Suprapubic skin (tissue), 4 donors: ENCODE data around the gene SPOCK1.

Experiments
- CTCF ChIP-seq, 2 donors: fragments of 200-600 bp in 1 of 2; fragments of 450-650 bp in 1 of 2; sonication (generic) in 1 of 2; IDR thresholded peaks; one replicate each; pipeline ENCODE4 v1.5.1; 2016 to 2019; ENCODE audit warnings: antibody characterized with exemption in 2 of 2, mild to moderate bottlenecking in 1 of 2, moderate library complexity in 1 of 2
- EP300 ChIP-seq: sonication (generic); formaldehyde crosslinking; IDR thresholded peaks from one replicate; pipeline ENCODE4 v1.6.1; 2017; ENCODE audit warnings: antibody characterized with exemption
- POLR2A ChIP-seq, 2 donors: fragments of 450-650 bp; IDR thresholded peaks; one replicate each; pipeline ENCODE4 v1.6.1; 2017; ENCODE audit warnings: antibody characterized with exemption in 2 of 2, mild to moderate bottlenecking in 2 of 2, moderate library complexity in 2 of 2
- POLR2AphosphoS5 ChIP-seq, 3 donors: sonication (generic); formaldehyde crosslinking; IDR thresholded peaks; one replicate each; pipeline ENCODE4 v1.6.1; 2017; ENCODE audit warnings: antibody characterized with exemption in 3 of 3

- no peak for TF ChIP-seq POLR2A (IDR thresholded peaks at IDR 0.05)
- TF ChIP-seq POLR2AphosphoS5 (IDR thresholded peaks at IDR 0.05): no peak
- TF ChIP-seq CTCF (IDR thresholded peaks at IDR 0.05): no peak
- TF ChIP-seq EP300: no peak
These were observed 139.2 kb downstream of the SPOCK1 start for GRCh38 chr5:137359941-137360340.
